Ascending aorta (tissue), 2 donors: ENCODE results near the gene CFAP45. TPM values are rescaled to one million over a fixed set of nuclear protein-coding genes. Genes with fewer than 3 reads are reported as not detected.
A peak's percentile ranks its signal among the peaks of the same experiment; 100 is the strongest.

Source experiments
- DNase-seq, 2 donors: peaks; one replicate each; pipeline ENCODE4 v3.0.0-alpha.2; 2019; ENCODE audit warnings: low spot score in 2 of 2
- H3K27ac ChIP-seq, 2 donors: fragments of 200-600 bp; sonication (generic); one replicate each; pipeline ENCODE4 v1.5.1; 2016 to 2017; ENCODE audit warnings: mild to moderate bottlenecking in 1 of 2
- H3K27me3 ChIP-seq: fragments of 200-600 bp; sonication (generic); one replicate; pipeline ENCODE4 v1.5.1; 2017
- H3K36me3 ChIP-seq, 2 donors: fragments of 200-600 bp; sonication (generic); one replicate each; pipeline ENCODE4 v1.5.1; 2016
- H3K4me1 ChIP-seq, 2 donors: fragments of 200-600 bp; sonication (generic); one replicate each; pipeline ENCODE4 v1.5.1; 2016 to 2017; ENCODE audit warnings: mild to moderate bottlenecking in 1 of 2
- H3K4me3 ChIP-seq, 2 donors: fragments of 200-600 bp; sonication (generic); one replicate each; pipeline ENCODE4 v1.5.1; 2016 to 2017; ENCODE audit warnings: mild to moderate bottlenecking in 1 of 2
- H3K9me3 ChIP-seq, 2 donors: fragments of 200-600 bp; sonication (generic); one replicate each; pipeline ENCODE4 v1.5.1; 2016
- CTCF ChIP-seq, 3 experiments: fragments of 200-600 bp in 2 of 3; fragments of 450-650 bp in 1 of 3; sonication (generic) in 2 of 3; IDR thresholded peaks; one replicate each; pipeline ENCODE4 v1.5.1; 2016 to 2019; ENCODE audit warnings: antibody characterized with exemption in 3 of 3, mild to moderate bottlenecking in 1 of 3, moderate library complexity in 1 of 3
- intact Hi-C: fragments of 100-400 bp; cut with DNase I; formaldehyde crosslinking; loops from one replicate; pipeline ENCODE4 v1.15.1; 2023
- total RNA-seq: library from RNA; depleted of rRNA; stranded (reverse); fragments of >200 nt; gene quantifications from one replicate; pipeline ENCODE4 v1.1.0, GENCODE V29; 2016

The CFAP45 gene
- total RNA-seq, 1 donor from 2014 or later = not detected

GRCh38 chr1:159839116-159839849 lies 60.7 kb downstream of the CFAP45 start:
- Histone ChIP-seq H3K27ac (no peak overlapping the region), H3K27me3 (no peaks in the 10 kb centered on the region), H3K4me1 (no peaks in the 10 kb centered on the region), H3K4me3 (no peak overlapping the region), H3K9me3 (no peaks in the 10 kb centered on the region), H3K36me3 (peaks cover 0 to 4% of the 10 kb centered on the region in 2 donors)
- intact Hi-C loops = no loop called here
- TF ChIP-seq CTCF (IDR thresholded peaks at IDR 0.05) = no peak
- no peak for DNase-seq

- no peaks in the 10 kb centered on the region for H3K9me3 ChIP-seq
- no peak for DNase-seq
- H3K36me3 ChIP-seq = peaks cover 0 to 4% of the 10 kb centered on the region in 2 donors
- intact Hi-C loops = no loop called here
- H3K27me3 ChIP-seq = no peaks in the 10 kb centered on the region
- no peaks in the 10 kb centered on the region for H3K4me1 ChIP-seq
- H3K27ac ChIP-seq = no peak overlapping the region
- no peak for TF ChIP-seq CTCF (IDR thresholded peaks at IDR 0.05)
- no peak overlapping the region for H3K4me3 ChIP-seq
Observed at GRCh38 chr1:159838715-159839114, 61.2 kb downstream of the CFAP45 start.

- Histone ChIP-seq H3K9me3 (no peaks in the 10 kb centered on the region), H3K27me3 (no peaks in the 10 kb centered on the region), H3K4me1 (no peaks in the 10 kb centered on the region), H3K4me3 (no peak overlapping the region), H3K27ac (no peak overlapping the region), H3K36me3 (peaks cover 0 to 4% of the 10 kb centered on the region in 2 donors)
- intact Hi-C loops = no loop called here
- DNase-seq = no peak
- peak in 1 of 3 experiments; percentile 16 for TF ChIP-seq CTCF (IDR thresholded peaks at IDR 0.05)
Observed at GRCh38 chr1:159835862-159836525, 64.0 kb downstream of the CFAP45 start.

- no peaks in the 10 kb centered on the region for H3K4me1 ChIP-seq
- no peak overlapping the region for H3K27ac ChIP-seq
- no peaks in the 10 kb centered on the region for H3K27me3 ChIP-seq
- H3K36me3 ChIP-seq = peaks cover 0 to 4% of the 10 kb centered on the region in 2 donors
- H3K9me3 ChIP-seq = no peaks in the 10 kb centered on the region
- intact Hi-C loops = no loop called here
- DNase-seq = no peak
- H3K4me3 ChIP-seq = no peak overlapping the region
- no peak for TF ChIP-seq CTCF (IDR thresholded peaks at IDR 0.05)
Observed at GRCh38 chr1:159835356-159835755, 64.6 kb downstream of the CFAP45 start.

- DNase-seq = no peak
- intact Hi-C loops = no loop called here
- Histone ChIP-seq H3K36me3 (peaks cover 0 to 4% of the 10 kb centered on the region in 2 donors), H3K9me3 (no peaks in the 10 kb centered on the region), H3K27me3 (no peaks in the 10 kb centered on the region), H3K27ac (no peak overlapping the region), H3K4me1 (no peaks in the 10 kb centered on the region), H3K4me3 (no peak overlapping the region)
- no peak for TF ChIP-seq CTCF (IDR thresholded peaks at IDR 0.05)
Observed at GRCh38 chr1:159832309-159832708, 67.7 kb downstream of the CFAP45 start.
